K562 (cell line): ENCODE measurements around the gene MMS22L. TPM values are rescaled to one million over a fixed set of nuclear protein-coding genes. Genes with fewer than 3 reads are reported as not detected.

ENCODE experiments used
- ATAC-seq: fragments of 200-7000 bp; cut with Tn5 transposase; 3 replicates; pipeline ENCODE4 v1.9.1; 2020; ENCODE audit warnings: moderate library complexity
- BruUV-seq: library from RNA; stranded (reverse); fragments of 400-500 nt; replicated peaks from 2 replicates; lab custom pipeline; 2021; lab: Mats Ljungman, UMichigan
- CTCF ChIA-PET: fragments of 300-600 bp; formaldehyde crosslinking; extraction: SDS; loops from one replicate; lab custom pipeline; 2021; ENCODE audit warnings: low intra/inter-chr PET ratio; lab: Yijun Ruan, JAX
- POLR2A ChIA-PET: fragments of 300-600, 350-650 bp; sonication (Branson Sonifier 250); formaldehyde crosslinking; extraction: SDS; loops from one replicate; lab custom pipeline; 2021; ENCODE audit warnings: antibody characterized with exemption, inconsistent platforms; lab: Yijun Ruan, JAX
- DNase-seq, 4 experiments: peaks; one replicate each; pipeline versions ENCODE4 v3.0.0 to v3.0.0-alpha.2; 2011 to 2018; ENCODE audit warnings: low spot score in 3 of 4, mixed read lengths in 3 of 4; ENCODE audit errors: extremely low read depth in 1 of 4
- FAIRE-seq: peaks from 2 replicates; lab custom pipeline; 2011; peaks lifted over from hg19 to GRCh38; lab: Jason Lieb, UNC
- H2AFZ ChIP-seq: 2 replicates; pipeline ENCODE4 v1.6.0; 2011; ENCODE audit warnings: low read depth, low read length, control low read depth, inconsistent platforms
- H3K27ac ChIP-seq: fragments of 200-600 bp; 3 replicates; pipeline ENCODE4 v1.8.0; 2011; ENCODE audit warnings: low read depth, mild to moderate bottlenecking, control low read depth, inconsistent platforms, low read length, moderate library complexity, mixed read lengths; ENCODE audit errors: extremely low read depth
- H3K27me3 ChIP-seq, 2 experiments: fragments of 300-600 bp in 1 of 2; 2 replicates in 1 of 2; 3 replicates in 1 of 2; pipeline versions ENCODE4 v1.6.0 to v1.8.0; 2011; ENCODE audit warnings: inconsistent platforms in 2 of 2, low read length in 2 of 2, mild to moderate bottlenecking in 1 of 2, mixed read lengths in 1 of 2, moderate library complexity in 1 of 2; ENCODE audit not compliant: control insufficient read depth in 2 of 2, insufficient read depth in 2 of 2
- H3K36me3 ChIP-seq: fragments of 300-600 bp; 3 replicates; pipeline ENCODE4 v1.8.0; 2011; ENCODE audit warnings: mild to moderate bottlenecking, low read length, inconsistent platforms; ENCODE audit not compliant: control insufficient read depth, insufficient read depth
- H3K4me1 ChIP-seq, 2 experiments: fragments of 200-600 bp in 1 of 2; replicated peaks in 1 of 2; 2 replicates in 1 of 2; 3 replicates in 1 of 2; pipeline versions ENCODE4 v1.5.1 to v1.8.0; 2011; ENCODE audit warnings: inconsistent platforms in 2 of 2, low read length in 2 of 2, mild to moderate bottlenecking in 1 of 2, mixed read lengths in 1 of 2, moderate library complexity in 1 of 2; ENCODE audit not compliant: control insufficient read depth in 2 of 2, insufficient read depth in 2 of 2
- H3K4me2 ChIP-seq: 2 replicates; pipeline ENCODE4 v1.6.1; 2011; ENCODE audit warnings: low read length, control low read depth, inconsistent platforms, mixed read lengths; ENCODE audit not compliant: insufficient read depth
- H3K4me3 ChIP-seq: fragments of 200-600 bp; sonication (generic), shearing (Covaris generic); 2 replicates; pipeline ENCODE4 v1.5.1; 2016; ENCODE audit warnings: control low read depth, inconsistent platforms
- H3K79me2 ChIP-seq: fragments of 200-600 bp; 3 replicates; pipeline ENCODE4 v1.8.0; 2011; ENCODE audit warnings: low read length, inconsistent platforms; ENCODE audit not compliant: control insufficient read depth, insufficient read depth
- H3K9ac ChIP-seq, 2 experiments: 2 replicates each; pipeline versions ENCODE4 v1.6.0 to v1.6.1; 2011; ENCODE audit warnings: low read depth in 2 of 2, low read length in 2 of 2, control low read depth in 1 of 2, inconsistent platforms in 1 of 2, mild to moderate bottlenecking in 1 of 2, mixed read lengths in 1 of 2; ENCODE audit not compliant: insufficient read depth in 1 of 2
- H3K9me1 ChIP-seq: one replicate; pipeline ENCODE4 v1.6.0; 2011; ENCODE audit warnings: inconsistent platforms, mild to moderate bottlenecking, low read length, moderate library complexity; ENCODE audit not compliant: control insufficient read depth, insufficient read depth
- H3K9me3 ChIP-seq: replicated peaks from 2 replicates; pipeline ENCODE4 v1.5.1; 2011; ENCODE audit warnings: low read depth, low read length, inconsistent platforms; ENCODE audit not compliant: control insufficient read depth, insufficient read depth
- H4K20me1 ChIP-seq: replicated peaks from 2 replicates; pipeline ENCODE4 v1.6.1; 2011; ENCODE audit warnings: low read length, inconsistent platforms, mixed read lengths; ENCODE audit not compliant: control insufficient read depth, insufficient read depth
- ATF7 ChIP-seq: fragments of 450-650 bp; IDR thresholded peaks from 2 replicates; pipeline ENCODE4 v1.7.1; 2014; ENCODE audit warnings: mild to moderate bottlenecking, moderate library complexity
- CEBPB ChIP-seq: fragments of 450-650 bp; IDR thresholded peaks from 2 replicates; pipeline ENCODE4 v1.6.1; 2016; ENCODE audit warnings: missing genetic modification characterization, missing compliant biosample characterization
- CEBPG ChIP-seq, 3 experiments: fragments of 200-800 bp in 1 of 3; sonication (Bioruptor generic) in 1 of 3; sonication (generic) in 1 of 3; formaldehyde crosslinking in 1 of 3; IDR thresholded peaks in 2 of 3; conservative IDR thresholded peaks in 1 of 3; 2 replicates each; pipeline versions ENCODE4 v1.6.1 to v1.8.0; 2016 to 2022; ENCODE audit warnings: missing compliant biosample characterization in 2 of 3, missing genetic modification characterization in 2 of 3, mild to moderate bottlenecking in 1 of 3, missing genetic modification reagents in 1 of 3
- PCBP2 ChIP-seq: fragments of 200-400 bp; formaldehyde crosslinking; IDR thresholded peaks from 2 replicates; pipeline ENCODE4 v1.6.1; 2018; ENCODE audit warnings: low read length, low read depth, mild to moderate bottlenecking, moderate library complexity; ENCODE audit not compliant: poor library complexity, severe bottlenecking
- ZNF263 ChIP-seq: sonication (generic); formaldehyde crosslinking; IDR thresholded peaks from 2 replicates; pipeline ENCODE4 v1.8.0; 2022; ENCODE audit warnings: mild to moderate bottlenecking, missing genetic modification reagents, borderline replicate concordance
- ZNF75A ChIP-seq: fragments of 450-650 bp; formaldehyde crosslinking; IDR thresholded peaks from 2 replicates; pipeline ENCODE4 v1.4.0; 2020; ENCODE audit warnings: mild to moderate bottlenecking
- WGBS: fragments of 100-300 bp; shearing (Covaris generic); methylation state at CpG from one replicate; pipeline ENCODE4 v1.1.6; 2016; ENCODE audit warnings: low coverage, mixed read lengths; ENCODE audit not compliant: insufficient coverage; ENCODE audit errors: missing lambda C conversion rate; 5-methylcytosine and 5-hydroxymethylcytosine counted together
- in situ Hi-C: fragments of 300-500 bp; cut with MboI; formaldehyde crosslinking; loops from 4 replicates; pipeline ENCODE4 v1.15.0; 2018; ENCODE audit warnings: inconsistent platforms, mixed read lengths
- intact Hi-C: fragments of 100-400 bp; cut with micrococcal nuclease; formaldehyde crosslinking; loops from 2 replicates; pipeline ENCODE4 v1.14.2; 2022
- polyA plus RNA-seq, 8 experiments: library from polyadenylated mRNA; depleted of rRNA in 4 of 8; stranded (reverse) in 5 of 8; unstranded in 3 of 8; fragments of >200 nt; fragmentation: Nextera tagmentation in 2 of 8; fragmentation: Illumina TruSeq in 1 of 8; extraction: Ambion mirVana in 2 of 8; extraction: Trizol in 1 of 8; gene quantifications; 2 replicates each; pipeline versions ENCODE4 v1.2.1 to v1.2.3, GENCODE V29; 2011 to 2014; ENCODE audit warnings: inconsistent platforms in 1 of 8, missing spikeins in 1 of 8
- total RNA-seq, 7 experiments: library from RNA; depleted of rRNA in 6 of 7; stranded (reverse); fragments of >200 nt in 6 of 7; fragmentation: Illumina TruSeq in 2 of 7; extraction: Trizol in 2 of 7; gene quantifications; 2 replicates each; pipeline versions ENCODE4 v1.2.1 to v1.2.3, GENCODE V29; 2011 to 2021; ENCODE audit warnings: low replicate concordance in 1 of 7

Gene MMS22L
- total and polyA plus RNA-seq, 9 of the 15 experiments (the other 6 are each of a cell fraction or from before 2014, with no cell fraction given), result 13.0 to 59.5 (median 26.9) TPM

GRCh38 chr6:97280766-97281165 is 2.2 kb downstream of the MMS22L start:
- in situ Hi-C loops (no loop called here), intact Hi-C loops (loop anchor here (5.0 kb wide), 1 partner anchor 112 kb away; no protein-coding TSS in a partner anchor)
- FAIRE-seq (no peak), ATAC-seq (no peak), DNase-seq (no peak)
- POLR2A ChIA-PET, result no interaction called here
- Histone ChIP-seq H3K36me3 (peaks cover 59% of the 10 kb centered on the region), H3K9me3 (no peaks in the 10 kb centered on the region), H3K27ac (no peak overlapping the region), H3K9me1 (no peaks in the 10 kb centered on the region), H3K27me3 (no peaks in the 10 kb centered on the region), H3K79me2 (peaks cover 57% of the 10 kb centered on the region), H3K9ac (peak overlapping the region in 1 of 2 experiments; percentile 95; a peak in 1 of 4 replicates), H3K4me3 (no peak overlapping the region; the same call in 1 of the 2 replicates), H4K20me1 (no peaks in the 10 kb centered on the region), H2AFZ (no peak overlapping the region), H3K4me1 (peaks cover 0 to 3% of the 10 kb centered on the region in 2 experiments; a peak in 2 of 5 replicates), H3K4me2 (0 out of 2 replicates have a peak overlapping the region, but pooled peaks have one; percentile 88)
- CTCF ChIA-PET, result no interaction called here
- no TSS peak for BruUV-seq
- TF ChIP-seq CEBPB (peak; percentile 65), ATF7 (no peak), CEBPG (CRISPR knock-in tag; IDR thresholded peaks at IDR 0.05) (no peak), CEBPG (tag; conservative IDR thresholded peaks at IDR 0.05 in 1 of 2, IDR thresholded peaks at IDR 0.05 in 1 of 2) (peak in 1 of 2 experiments; percentile 74; a peak in 2 of 4 replicates), ZNF263 (CRISPR knock-in tag) (no peak), PCBP2 (no peak), ZNF75A (CRISPR knock-in tag) (no peak)
- 71% methylated on average over 1 of the region's 1 CpG for WGBS
